H9 (cell line): ENCODE data around the gene INTS7. TPM values are rescaled to one million over a fixed set of nuclear protein-coding genes. Genes with fewer than 3 reads are reported as not detected.

Experiments
- DNase-seq: peaks from one replicate; pipeline ENCODE4 v3.0.0-alpha.2; 2017
- H2AFZ ChIP-seq: one replicate; pipeline ENCODE4 v1.6.1; 2013; ENCODE audit warnings: mild to moderate bottlenecking, low read length, control low read depth, moderate library complexity
- H2AK5ac ChIP-seq: 2 replicates; pipeline ENCODE4 v1.6.1; 2013; ENCODE audit warnings: low read length, control low read depth, mixed read lengths; ENCODE audit not compliant: insufficient read length
- H2BK120ac ChIP-seq: one replicate; pipeline ENCODE4 v1.6.1; 2013; ENCODE audit warnings: low read depth, mild to moderate bottlenecking, low read length, control low read depth, inconsistent platforms; ENCODE audit not compliant: poor library complexity, severe bottlenecking
- H2BK12ac ChIP-seq: 2 replicates; pipeline ENCODE4 v1.6.1; 2013; ENCODE audit warnings: low read length, control low read depth, mixed read lengths, low read depth; ENCODE audit not compliant: insufficient read length
- H2BK15ac ChIP-seq: 2 replicates; pipeline ENCODE4 v1.6.1; 2013; ENCODE audit warnings: low read depth, low read length, control low read depth
- H2BK20ac ChIP-seq: one replicate; pipeline ENCODE4 v1.6.1; 2013; ENCODE audit warnings: low read depth, mild to moderate bottlenecking, low read length, control low read depth, inconsistent platforms; ENCODE audit not compliant: poor library complexity, severe bottlenecking
- H2BK5ac ChIP-seq: 2 replicates; pipeline ENCODE4 v1.6.1; 2013; ENCODE audit warnings: low read length, control low read depth, mixed read lengths; ENCODE audit not compliant: insufficient read length
- H3K14ac ChIP-seq: 2 replicates; pipeline ENCODE4 v1.6.1; 2013; ENCODE audit warnings: low read length, control low read depth; ENCODE audit not compliant: insufficient read depth
- H3K18ac ChIP-seq: 2 replicates; pipeline ENCODE4 v1.6.1; 2013; ENCODE audit warnings: low read depth, mild to moderate bottlenecking, mixed read lengths, low read length, control low read depth; ENCODE audit not compliant: insufficient read length
- H3K23ac ChIP-seq: 2 replicates; pipeline ENCODE4 v1.6.1; 2013; ENCODE audit warnings: low read length, control low read depth, mixed read lengths, low read depth; ENCODE audit not compliant: insufficient read length
- H3K23me2 ChIP-seq: 2 replicates; pipeline ENCODE4 v1.6.1; 2013; ENCODE audit warnings: low read depth, mild to moderate bottlenecking, mixed read lengths, low read length, control low read depth; ENCODE audit not compliant: insufficient read length, poor library complexity, severe bottlenecking
- H3K27ac ChIP-seq: 2 replicates; pipeline ENCODE4 v1.5.1; 2013; ENCODE audit warnings: low read length, control low read depth, mixed read lengths, low read depth; ENCODE audit not compliant: insufficient read length
- H3K27me3 ChIP-seq: 2 replicates; pipeline ENCODE4 v1.6.1; 2013; ENCODE audit warnings: low read length, control low read depth, inconsistent platforms; ENCODE audit not compliant: insufficient read depth
- H3K4ac ChIP-seq: 2 replicates; pipeline ENCODE4 v1.6.1; 2013; ENCODE audit warnings: low read depth, mild to moderate bottlenecking, control low read depth, inconsistent platforms, low read length, moderate library complexity
- H3K4me1 ChIP-seq: 2 replicates; pipeline ENCODE4 v1.6.1; 2013; ENCODE audit warnings: low read length, control low read depth, inconsistent platforms; ENCODE audit not compliant: insufficient read depth
- H3K4me2 ChIP-seq: 2 replicates; pipeline ENCODE4 v1.6.1; 2013; ENCODE audit warnings: low read length, control low read depth, mixed read lengths; ENCODE audit not compliant: insufficient read length, insufficient read depth
- H3K56ac ChIP-seq: 2 replicates; pipeline ENCODE4 v1.6.1; 2013; ENCODE audit warnings: low read depth, mild to moderate bottlenecking, mixed read lengths, low read length, control low read depth; ENCODE audit not compliant: insufficient read length
- H3K79me1 ChIP-seq: 2 replicates; pipeline ENCODE4 v1.6.1; 2013; ENCODE audit warnings: low read depth, mild to moderate bottlenecking, moderate library complexity, low read length, control low read depth, inconsistent platforms; ENCODE audit not compliant: insufficient read depth, poor library complexity, severe bottlenecking
- H3K79me2 ChIP-seq: 2 replicates; pipeline ENCODE4 v1.6.1; 2013; ENCODE audit warnings: low read length, control low read depth, inconsistent platforms; ENCODE audit not compliant: insufficient read depth
- H3K9ac ChIP-seq: 2 replicates; pipeline ENCODE4 v1.6.1; 2013; ENCODE audit warnings: low read length, control low read depth, mixed read lengths; ENCODE audit not compliant: insufficient read length; ENCODE audit errors: extremely low read depth
- H3K9me3 ChIP-seq: one replicate; pipeline ENCODE4 v1.6.1; 2013; ENCODE audit warnings: low read depth, low read length, inconsistent platforms; ENCODE audit not compliant: control insufficient read depth
- H3T11ph ChIP-seq: one replicate; pipeline ENCODE4 v1.6.1; 2013; ENCODE audit warnings: mild to moderate bottlenecking, low read length, control low read depth, inconsistent platforms
- H4K20me1 ChIP-seq: one replicate; pipeline ENCODE4 v1.6.1; 2013; ENCODE audit not compliant: control insufficient read depth, insufficient read length, insufficient read depth
- H4K5ac ChIP-seq: 2 replicates; pipeline ENCODE4 v1.6.1; 2013; ENCODE audit warnings: low read depth, mild to moderate bottlenecking, mixed read lengths, low read length, control low read depth; ENCODE audit not compliant: insufficient read length
- H4K8ac ChIP-seq: replicated peaks from 2 replicates; pipeline ENCODE4 v1.6.1; 2013; ENCODE audit warnings: low read length, control low read depth, mixed read lengths, low read depth; ENCODE audit not compliant: insufficient read length
- H4K91ac ChIP-seq: 2 replicates; pipeline ENCODE4 v1.6.1; 2013; ENCODE audit warnings: low read depth, mild to moderate bottlenecking, moderate library complexity, mixed read lengths, low read length, control low read depth; ENCODE audit not compliant: insufficient read length
- H3K27ac Mint-ChIP-seq, 3 experiments: 2 replicates in 2 of 3; 3 replicates in 1 of 3; pipeline ENCODE4 v1.8.0; 2020 to 2021; ENCODE audit warnings: mixed read lengths in 3 of 3, mild to moderate bottlenecking in 1 of 3, moderate library complexity in 1 of 3
- H3K27me3 Mint-ChIP-seq: 2 replicates; pipeline ENCODE4 v1.8.0; 2021; ENCODE audit warnings: low read depth, mild to moderate bottlenecking, moderate library complexity, mixed read lengths
- H3K36me3 Mint-ChIP-seq, 3 experiments: 2 replicates in 2 of 3; 3 replicates in 1 of 3; pipeline ENCODE4 v1.8.0; 2020 to 2021; ENCODE audit warnings: low read depth in 3 of 3, mixed read lengths in 3 of 3; ENCODE audit not compliant: insufficient read depth in 1 of 3
- H3K4me1 Mint-ChIP-seq, 2 experiments: 2 replicates each; pipeline ENCODE4 v1.8.0; 2020; ENCODE audit warnings: mixed read lengths in 2 of 2
- H3K4me3 Mint-ChIP-seq, 2 experiments: 2 replicates in 1 of 2; 3 replicates in 1 of 2; pipeline ENCODE4 v1.8.0; 2020 to 2021; ENCODE audit warnings: mild to moderate bottlenecking in 2 of 2, mixed read lengths in 2 of 2, moderate library complexity in 1 of 2
- H3K9me3 Mint-ChIP-seq, 2 experiments: 2 replicates in 1 of 2; 3 replicates in 1 of 2; pipeline ENCODE4 v1.8.0; 2020; ENCODE audit warnings: mild to moderate bottlenecking in 2 of 2, mixed read lengths in 2 of 2, moderate library complexity in 1 of 2
- WGBS: extraction: QIAGEN DNeasy Blood & Tissue Kit; methylation state at CpG from one replicate; pipeline ENCODE4 v1.1.7; 2013; ENCODE audit warnings: missing lambda C conversion rate, low lambda C conversion rate, mixed read lengths; ENCODE audit not compliant: insufficient read length; ENCODE audit errors: extremely low coverage; 5-methylcytosine and 5-hydroxymethylcytosine counted together
- total RNA-seq: library from RNA; stranded (reverse); gene quantifications from 2 replicates; pipeline ENCODE4 v1.2.1, GENCODE V29; 2021
- TF ChIP-seq, protein P1 (sequence below): fragments of 200-600 bp; sonication (generic); conservative IDR thresholded peaks from 3 replicates; pipeline ENCODE4 v1.8.0; 2021; ENCODE audit warnings: antibody characterized with exemption, mild to moderate bottlenecking

The INTS7 gene
- total RNA-seq, 1 experiment from 2014 or later: 32.3 TPM

DNA sequence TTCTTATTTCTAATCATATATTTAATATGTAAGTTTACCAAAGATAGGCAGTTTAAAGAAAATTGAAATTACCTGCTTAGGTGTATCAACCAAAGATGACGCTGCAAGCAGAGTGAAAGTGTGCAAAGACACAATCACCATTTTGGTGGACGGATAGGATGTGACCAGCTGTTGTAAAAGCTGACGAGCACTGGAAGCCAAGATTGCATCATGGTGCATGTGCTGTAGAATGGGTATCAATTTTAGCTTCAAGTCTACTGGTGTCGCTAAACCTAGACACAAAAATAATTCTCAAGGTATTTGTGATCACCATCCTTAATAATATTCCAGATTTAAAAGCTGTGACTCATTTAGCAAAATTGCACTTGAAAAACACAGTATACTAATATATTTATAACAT is 28.2 kb downstream of the INTS7 start:
- Histone ChIP-seq H3K4me1 (no peaks in the 10 kb centered on the region), H4K20me1 (no peaks in the 10 kb centered on the region), H2AK5ac (no peak overlapping the region), H3K9me3 (no peaks in the 10 kb centered on the region), H3T11ph (no peak overlapping the region), H3K14ac (no peak overlapping the region), H3K79me1 (no peaks in the 10 kb centered on the region), H3K4me2 (no peak overlapping the region), H2BK15ac (no peak overlapping the region), H2BK12ac (no peak overlapping the region), H2AFZ (no peak overlapping the region), H3K4ac (no peak overlapping the region), H2BK120ac (no peak overlapping the region), H3K23ac (no peak overlapping the region), H4K5ac (no peak overlapping the region), H4K8ac (no peak overlapping the region), H3K27me3 (no peaks in the 10 kb centered on the region), H3K27ac (no peak overlapping the region), H3K56ac (no peak overlapping the region), H3K23me2 (no peaks in the 10 kb centered on the region), H3K79me2 (no peaks in the 10 kb centered on the region), H4K91ac (no peak overlapping the region), H2BK20ac (no peak overlapping the region), H3K9ac (no peak overlapping the region), H2BK5ac (no peak overlapping the region), H3K18ac (no peak overlapping the region)
- TF ChIP-seq, protein P1, sequence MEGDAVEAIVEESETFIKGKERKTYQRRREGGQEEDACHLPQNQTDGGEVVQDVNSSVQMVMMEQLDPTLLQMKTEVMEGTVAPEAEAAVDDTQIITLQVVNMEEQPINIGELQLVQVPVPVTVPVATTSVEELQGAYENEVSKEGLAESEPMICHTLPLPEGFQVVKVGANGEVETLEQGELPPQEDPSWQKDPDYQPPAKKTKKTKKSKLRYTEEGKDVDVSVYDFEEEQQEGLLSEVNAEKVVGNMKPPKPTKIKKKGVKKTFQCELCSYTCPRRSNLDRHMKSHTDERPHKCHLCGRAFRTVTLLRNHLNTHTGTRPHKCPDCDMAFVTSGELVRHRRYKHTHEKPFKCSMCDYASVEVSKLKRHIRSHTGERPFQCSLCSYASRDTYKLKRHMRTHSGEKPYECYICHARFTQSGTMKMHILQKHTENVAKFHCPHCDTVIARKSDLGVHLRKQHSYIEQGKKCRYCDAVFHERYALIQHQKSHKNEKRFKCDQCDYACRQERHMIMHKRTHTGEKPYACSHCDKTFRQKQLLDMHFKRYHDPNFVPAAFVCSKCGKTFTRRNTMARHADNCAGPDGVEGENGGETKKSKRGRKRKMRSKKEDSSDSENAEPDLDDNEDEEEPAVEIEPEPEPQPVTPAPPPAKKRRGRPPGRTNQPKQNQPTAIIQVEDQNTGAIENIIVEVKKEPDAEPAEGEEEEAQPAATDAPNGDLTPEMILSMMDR: no peak
- Mint-ChIP-seq H3K9me3 (no peaks in the 10 kb centered on the region), H3K4me3 (no peak overlapping the region), H3K27ac (no peak overlapping the region), H3K27me3 (no peaks in the 10 kb centered on the region), H3K4me1 (peaks cover 11 to 17% of the 10 kb centered on the region in 2 experiments), H3K36me3 (peaks cover 0 to 14% (median 5%) of the 10 kb centered on the region in 3 experiments; a peak in 5 of 7 replicates)
- DNase-seq: no peak
- WGBS: no CpG with 5 or more reads among the region's 4 CpGs
